ENCODE measurements around the gene CCDC102A. TPM values are rescaled to one million over a fixed set of nuclear protein-coding genes. Genes with fewer than 3 reads are reported as not detected.
A peak's percentile ranks its signal among the peaks of the same experiment; 100 is the strongest.

The CCDC102A gene
- total and polyA plus RNA-seq, 2 of the 13 experiments (the other 11 are each of a cell fraction or from before 2014, with no cell fraction given): 2.1 to 2.8 TPM

DNA sequence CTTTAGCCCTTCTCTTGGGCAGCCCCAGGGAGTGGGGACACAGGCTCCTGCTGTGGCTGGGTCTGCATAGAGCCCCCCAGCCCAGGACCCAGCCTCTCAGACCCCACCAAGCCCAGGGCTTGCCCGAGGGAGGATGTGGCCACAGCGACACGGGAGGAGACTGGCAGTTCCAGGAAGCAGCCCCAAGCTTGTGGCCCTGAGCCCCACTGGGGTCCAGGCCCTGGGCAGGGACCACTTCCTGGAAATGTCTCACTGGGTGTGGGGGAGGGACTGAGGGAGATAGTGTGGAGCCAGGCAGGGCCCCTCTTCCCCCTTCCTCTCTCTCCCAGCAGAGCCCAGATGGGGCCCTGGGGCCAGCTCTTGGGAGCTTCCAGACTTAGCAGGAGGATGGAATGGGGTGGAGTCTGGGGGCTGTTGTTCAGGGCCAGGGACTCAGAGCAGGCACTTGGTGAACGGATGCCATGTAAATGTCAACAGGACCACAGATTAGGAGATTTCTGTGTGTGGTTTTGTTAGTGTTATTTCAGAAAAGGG, 41.4 kb upstream of the CCDC102A start:
- Histone ChIP-seq H3K27me3 (ENCODE audit: control insufficient read depth in 1 of 2, insufficient read depth in 2 of 2, low read length in 2 of 2) (no peaks in the 10 kb centered on the region), H3K4me3 (replicated peaks in 1 of 3; ENCODE audit: insufficient read depth in 1 of 3, low read depth in 2 of 3, low read length in 3 of 3) (no peak overlapping the region), H3K79me2 (ENCODE audit: insufficient read depth, low read length) (no peaks in the 10 kb centered on the region), H3K4me2 (ENCODE audit: low read depth, low read length) (no peak overlapping the region), H3K9me3 (ENCODE audit: low read length) (no peaks in the 10 kb centered on the region), H4K20me1 (ENCODE audit: insufficient read depth, low read length) (no peaks in the 10 kb centered on the region), H3K9ac (ENCODE audit: insufficient read depth, low read depth, low read length) (no peak overlapping the region), H3K4me1 (ENCODE audit: insufficient read depth, low read length) (peaks cover 10% of the 10 kb centered on the region; the same call in 1 of the 2 replicates), H3K27ac (ENCODE audit: extremely low read length, insufficient read depth, low read length) (no peak overlapping the region), H3K36me3 (replicated peaks in 1 of 2; ENCODE audit: control insufficient read depth in 1 of 2, insufficient read depth in 2 of 2, low read length in 2 of 2) (no peaks in the 10 kb centered on the region), H2AFZ (ENCODE audit: low read length) (no peak overlapping the region)
- 0 out of 2 replicates have a peak, but pooled peaks have one; percentile 11 for TF ChIP-seq ELF1 (CRISPR knock-in tag; IDR thresholded peaks at IDR 0.05)
- TF ChIP-seq TP53 (CRISPR knock-in tag; conservative IDR thresholded peaks at IDR 0.05): no peak
- POLR2A ChIA-PET: no interaction called here
- FAIRE-seq (no peak), DNase-seq (ENCODE audit: low spot score) (no peak), ATAC-seq (no peak)
- CTCF ChIA-PET (ENCODE audit: low intra/inter-chr PET ratio, low total read pairs): interaction anchor here (2.5 to 5.4 kb wide), 2 partner anchors 70 to 142 kb away, joined by 10 to 119 read pairs; no protein-coding TSS in a partner anchor
- BruUV-seq (replicated peaks): no TSS peak
- intact Hi-C loops (cut with micrococcal nuclease; ENCODE audit: unreplicated experiment) (loop anchor here (2.0 kb wide), 1 partner anchor 13 kb away; no protein-coding TSS in a partner anchor), in situ Hi-C loops (cut with HindIII; ENCODE audit: extremely low pct_ligation_motif_present, low pct_unique_long_range_greater_than_20kb) (no loop called here)
- 13% methylated on average over 3 of the region's 4 CpGs for WGBS (ENCODE audit: low lambda C conversion rate)

- intact Hi-C loops (cut with micrococcal nuclease; ENCODE audit: unreplicated experiment) (loop anchor here (2.0 kb wide), 1 partner anchor 14 kb away; no protein-coding TSS in a partner anchor), in situ Hi-C loops (cut with HindIII; ENCODE audit: extremely low pct_ligation_motif_present, low pct_unique_long_range_greater_than_20kb) (no loop called here)
- no peaks in the 10 kb centered on the region for H3K9me3 ChIP-seq (ENCODE audit: low read length)
- ChIA-PET CTCF (ENCODE audit: low intra/inter-chr PET ratio, low total read pairs) (interaction anchor here (1.6 to 5.4 kb wide), 4 partner anchors 14 to 142 kb away, joined by 7 to 119 read pairs (median 10); no protein-coding TSS in a partner anchor), POLR2A (no interaction called here)
- BruUV-seq (replicated peaks): no TSS peak
- no peak overlapping the region for H3K4me3 ChIP-seq (replicated peaks in 1 of 3; ENCODE audit: insufficient read depth in 1 of 3, low read depth in 2 of 3, low read length in 3 of 3)
- no peaks in the 10 kb centered on the region for H4K20me1 ChIP-seq (ENCODE audit: insufficient read depth, low read length)
- no peak overlapping the region for H3K4me2 ChIP-seq (ENCODE audit: low read depth, low read length)
- no peaks in the 10 kb centered on the region for H3K27me3 ChIP-seq (ENCODE audit: control insufficient read depth in 1 of 2, insufficient read depth in 2 of 2, low read length in 2 of 2)
- FAIRE-seq: no peak
- H3K79me2 ChIP-seq (ENCODE audit: insufficient read depth, low read length): no peaks in the 10 kb centered on the region
- H3K9ac ChIP-seq (ENCODE audit: insufficient read depth, low read depth, low read length): no peak overlapping the region
- DNase-seq (ENCODE audit: low spot score): no peak
- H2AFZ ChIP-seq (ENCODE audit: low read length): no peak overlapping the region
- peaks cover 10% of the 10 kb centered on the region; the same call in 1 of the 2 replicates for H3K4me1 ChIP-seq (ENCODE audit: insufficient read depth, low read length)
- H3K36me3 ChIP-seq (replicated peaks in 1 of 2; ENCODE audit: control insufficient read depth in 1 of 2, insufficient read depth in 2 of 2, low read length in 2 of 2): no peaks in the 10 kb centered on the region
- no peak for ATAC-seq
- H3K27ac ChIP-seq (ENCODE audit: extremely low read length, insufficient read depth, low read length): no peak overlapping the region
- WGBS (ENCODE audit: low lambda C conversion rate): 60% methylated on average over 6 of the region's 6 CpGs
- TF ChIP-seq, protein P1, sequence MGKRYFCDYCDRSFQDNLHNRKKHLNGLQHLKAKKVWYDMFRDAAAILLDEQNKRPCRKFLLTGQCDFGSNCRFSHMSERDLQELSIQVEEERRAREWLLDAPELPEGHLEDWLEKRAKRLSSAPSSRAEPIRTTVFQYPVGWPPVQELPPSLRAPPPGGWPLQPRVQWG (CRISPR knock-in tag; IDR thresholded peaks at IDR 0.05; ENCODE audit: borderline replicate concordance, low read depth): no peak
- no peak for TF ChIP-seq FIP1L1 (IDR thresholded peaks at IDR 0.05; ENCODE audit: borderline replicate concordance, insufficient read depth, low read depth, low read length)
- no peak for TF ChIP-seq CAMTA2 (CRISPR knock-in tag; IDR thresholded peaks at IDR 0.05; ENCODE audit: borderline replicate concordance)
- TF ChIP-seq, protein P2, sequence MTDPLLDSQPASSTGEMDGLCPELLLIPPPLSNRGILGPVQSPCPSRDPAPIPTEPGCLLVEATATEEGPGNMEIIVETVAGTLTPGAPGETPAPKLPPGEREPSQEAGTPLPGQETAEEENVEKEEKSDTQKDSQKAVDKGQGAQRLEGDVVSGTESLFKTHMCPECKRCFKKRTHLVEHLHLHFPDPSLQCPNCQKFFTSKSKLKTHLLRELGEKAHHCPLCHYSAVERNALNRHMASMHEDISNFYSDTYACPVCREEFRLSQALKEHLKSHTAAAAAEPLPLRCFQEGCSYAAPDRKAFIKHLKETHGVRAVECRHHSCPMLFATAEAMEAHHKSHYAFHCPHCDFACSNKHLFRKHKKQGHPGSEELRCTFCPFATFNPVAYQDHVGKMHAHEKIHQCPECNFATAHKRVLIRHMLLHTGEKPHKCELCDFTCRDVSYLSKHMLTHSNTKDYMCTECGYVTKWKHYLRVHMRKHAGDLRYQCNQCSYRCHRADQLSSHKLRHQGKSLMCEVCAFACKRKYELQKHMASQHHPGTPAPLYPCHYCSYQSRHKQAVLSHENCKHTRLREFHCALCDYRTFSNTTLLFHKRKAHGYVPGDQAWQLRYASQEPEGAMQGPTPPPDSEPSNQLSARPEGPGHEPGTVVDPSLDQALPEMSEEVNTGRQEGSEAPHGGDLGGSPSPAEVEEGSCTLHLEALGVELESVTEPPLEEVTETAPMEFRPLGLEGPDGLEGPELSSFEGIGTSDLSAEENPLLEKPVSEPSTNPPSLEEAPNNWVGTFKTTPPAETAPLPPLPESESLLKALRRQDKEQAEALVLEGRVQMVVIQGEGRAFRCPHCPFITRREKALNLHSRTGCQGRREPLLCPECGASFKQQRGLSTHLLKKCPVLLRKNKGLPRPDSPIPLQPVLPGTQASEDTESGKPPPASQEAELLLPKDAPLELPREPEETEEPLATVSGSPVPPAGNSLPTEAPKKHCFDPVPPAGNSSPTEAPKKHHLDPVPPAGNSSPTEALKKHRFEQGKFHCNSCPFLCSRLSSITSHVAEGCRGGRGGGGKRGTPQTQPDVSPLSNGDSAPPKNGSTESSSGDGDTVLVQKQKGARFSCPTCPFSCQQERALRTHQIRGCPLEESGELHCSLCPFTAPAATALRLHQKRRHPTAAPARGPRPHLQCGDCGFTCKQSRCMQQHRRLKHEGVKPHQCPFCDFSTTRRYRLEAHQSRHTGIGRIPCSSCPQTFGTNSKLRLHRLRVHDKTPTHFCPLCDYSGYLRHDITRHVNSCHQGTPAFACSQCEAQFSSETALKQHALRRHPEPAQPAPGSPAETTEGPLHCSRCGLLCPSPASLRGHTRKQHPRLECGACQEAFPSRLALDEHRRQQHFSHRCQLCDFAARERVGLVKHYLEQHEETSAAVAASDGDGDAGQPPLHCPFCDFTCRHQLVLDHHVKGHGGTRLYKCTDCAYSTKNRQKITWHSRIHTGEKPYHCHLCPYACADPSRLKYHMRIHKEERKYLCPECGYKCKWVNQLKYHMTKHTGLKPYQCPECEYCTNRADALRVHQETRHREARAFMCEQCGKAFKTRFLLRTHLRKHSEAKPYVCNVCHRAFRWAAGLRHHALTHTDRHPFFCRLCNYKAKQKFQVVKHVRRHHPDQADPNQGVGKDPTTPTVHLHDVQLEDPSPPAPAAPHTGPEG (CRISPR knock-in tag; IDR thresholded peaks at IDR 0.05): no peak
- TF ChIP-seq ARID2 (CRISPR knock-in tag; IDR thresholded peaks at IDR 0.05; ENCODE audit: borderline replicate concordance): 0 out of 2 replicates have a peak, but pooled peaks have one; percentile 29
- TF ChIP-seq KAT7 (CRISPR knock-in tag; IDR thresholded peaks at IDR 0.05; ENCODE audit: borderline replicate concordance): no peak
- TF ChIP-seq SMAD3 (CRISPR knock-in tag; IDR thresholded peaks at IDR 0.05): no peak
Observed at GRCh38 chr16:57577214-57577613, 40.8 kb upstream of the CCDC102A start.

Measured in HepG2 (cell line).